Type B pancreatic cell (in vitro differentiated cells): ENCODE measurements around the gene NUP188. TPM values are rescaled to one million over a fixed set of nuclear protein-coding genes. Genes with fewer than 3 reads are reported as not detected.
"Not testable (repeated sequence)": the region's sequence is repeated elsewhere in the genome, so short reads cannot be mapped to it uniquely, and the experiment has no call there.

Experiments
- DNase-seq: peaks from one replicate; pipeline ENCODE4 v3.0.0; 2021; ENCODE audit warnings: mixed read lengths; ENCODE audit not compliant: unreplicated experiment; ENCODE audit errors: extremely low spot score
- H3K27ac Mint-ChIP-seq: 2 replicates; pipeline ENCODE4 v1.8.0; 2021; ENCODE audit warnings: mild to moderate bottlenecking, mixed read lengths
- H3K27me3 Mint-ChIP-seq: 2 replicates; pipeline ENCODE4 v1.8.0; 2021; ENCODE audit warnings: mixed read lengths
- H3K36me3 Mint-ChIP-seq: 2 replicates; pipeline ENCODE4 v1.8.0; 2021; ENCODE audit warnings: mixed read lengths
- H3K4me1 Mint-ChIP-seq: one replicate; pipeline ENCODE4 v1.8.0; 2021; ENCODE audit warnings: mixed read lengths; ENCODE audit not compliant: unreplicated experiment
- H3K4me3 Mint-ChIP-seq: 2 replicates; pipeline ENCODE4 v1.8.0; 2021; ENCODE audit warnings: mild to moderate bottlenecking, mixed read lengths
- H3K9me3 Mint-ChIP-seq: 2 replicates; pipeline ENCODE4 v1.8.0; 2021; ENCODE audit warnings: mixed read lengths
- CTCF ChIP-seq: fragments of 200-600 bp; sonication (generic); conservative IDR thresholded peaks from 2 replicates; pipeline ENCODE4 v1.5.0; 2021; ENCODE audit warnings: antibody characterized with exemption, mild to moderate bottlenecking
- total RNA-seq: library from RNA; stranded (reverse); gene quantifications from 2 replicates; pipeline ENCODE4 v1.2.1, GENCODE V29; 2021; ENCODE audit warnings: low replicate concordance

NUP188 gene
- total RNA-seq, 1 donor from 2014 or later = 63.7 TPM

GRCh38 chr9:128945798-128946501, 1.5 kb upstream of the NUP188 start:
- peak overlapping the region; percentile 93 for H3K4me3 Mint-ChIP-seq
- H3K9me3 Mint-ChIP-seq = no peaks in the 10 kb centered on the region
- peaks cover 13% of the 10 kb centered on the region for H3K36me3 Mint-ChIP-seq
- no peak for TF ChIP-seq CTCF
- no peak for DNase-seq
- peaks cover 19% of the 10 kb centered on the region for H3K4me1 Mint-ChIP-seq
- no peaks in the 10 kb centered on the region for H3K27me3 Mint-ChIP-seq
- peak overlapping the region; percentile 48 for H3K27ac Mint-ChIP-seq

DNA sequence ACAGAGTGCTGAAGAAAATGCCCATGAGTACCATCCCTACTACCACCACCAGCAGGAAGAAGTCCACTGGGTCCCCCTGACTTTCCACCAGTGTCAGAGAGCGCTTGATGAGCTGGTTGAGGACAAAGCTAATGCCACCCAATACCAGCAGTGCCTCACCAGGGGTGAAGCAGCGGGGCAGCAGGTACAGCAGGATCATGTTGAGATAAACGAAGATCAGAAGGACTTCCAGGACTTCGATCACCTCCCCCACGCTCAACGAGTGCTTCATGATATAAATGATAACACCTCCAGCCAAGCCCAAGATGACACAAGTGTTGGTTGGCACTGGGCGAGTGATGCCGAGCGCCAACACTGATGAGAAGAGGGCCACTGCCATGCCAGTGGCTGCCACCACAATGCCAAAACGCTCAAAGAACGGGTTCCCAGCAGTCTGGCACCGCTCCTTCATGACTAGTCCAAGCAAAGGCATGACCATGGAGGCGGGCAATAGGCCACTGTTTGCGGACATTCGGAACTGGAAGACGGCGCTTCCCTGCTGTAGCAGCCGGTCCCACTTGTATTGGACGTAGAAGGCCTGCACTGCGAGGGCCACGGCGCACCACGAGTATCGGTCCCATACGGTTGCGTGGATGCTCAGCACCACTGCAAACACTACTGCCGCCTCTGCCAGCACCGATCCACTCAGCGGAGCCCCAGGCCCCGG, 775 bp upstream of the NUP188 start:
- no peak for DNase-seq
- no peaks in the 10 kb centered on the region for H3K9me3 Mint-ChIP-seq
- no peak for TF ChIP-seq CTCF
- H3K4me3 Mint-ChIP-seq = peak overlapping the region; percentile 93
- peaks cover 17% of the 10 kb centered on the region for H3K36me3 Mint-ChIP-seq
- peak overlapping the region; percentile 89 for H3K27ac Mint-ChIP-seq
- no peaks in the 10 kb centered on the region for H3K27me3 Mint-ChIP-seq
- peaks cover 18% of the 10 kb centered on the region for H3K4me1 Mint-ChIP-seq

DNA sequence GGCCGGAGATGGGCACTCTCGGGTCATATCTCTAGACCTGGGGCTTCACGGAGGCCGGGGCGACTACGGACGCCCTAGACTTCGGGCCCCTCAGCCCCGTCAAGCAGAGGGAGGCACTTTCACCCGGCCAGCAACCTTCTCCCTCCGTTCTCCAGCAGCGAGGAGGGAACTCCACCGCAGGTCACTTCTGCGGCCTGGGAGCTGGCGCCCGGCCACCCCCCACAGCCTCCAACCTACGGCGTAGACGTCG, 297 bp upstream of the NUP188 start:
- no peak for TF ChIP-seq CTCF
- H3K4me3 Mint-ChIP-seq = peak overlapping the region; percentile 93
- no peaks in the 10 kb centered on the region for H3K9me3 Mint-ChIP-seq
- peaks cover 17% of the 10 kb centered on the region for H3K36me3 Mint-ChIP-seq
- peaks cover 18% of the 10 kb centered on the region for H3K4me1 Mint-ChIP-seq
- no peaks in the 10 kb centered on the region for H3K27me3 Mint-ChIP-seq
- DNase-seq = no peak
- peak overlapping the region; percentile 89 for H3K27ac Mint-ChIP-seq

DNA sequence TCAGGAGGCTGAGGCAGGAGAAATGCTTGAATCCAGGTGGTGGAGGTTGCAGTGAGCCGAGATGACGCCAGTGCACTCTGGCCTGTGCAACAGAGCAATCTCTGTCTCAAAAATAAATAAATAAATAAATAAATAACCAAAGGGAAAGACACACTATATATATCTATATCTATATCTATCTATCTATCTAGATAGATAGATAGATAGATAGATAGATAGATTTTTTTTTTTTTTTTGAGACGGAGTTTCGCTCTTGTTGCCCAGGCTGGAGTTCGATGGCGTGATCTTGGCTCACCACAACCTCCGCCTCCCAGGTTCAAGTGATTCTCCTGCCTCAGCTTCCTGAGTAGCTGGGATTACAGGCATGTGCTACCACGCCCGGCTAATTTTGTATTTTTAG, 13.9 kb downstream of the NUP188 start:
- H3K4me1 Mint-ChIP-seq, H3K27ac Mint-ChIP-seq, DNase-seq, H3K9me3 Mint-ChIP-seq, H3K27me3 Mint-ChIP-seq, H3K4me3 Mint-ChIP-seq: not testable (repeated sequence)
- peaks cover 15% of the 10 kb centered on the region for H3K36me3 Mint-ChIP-seq

GRCh38 chr9:128969491-128969890, 22.0 kb downstream of the NUP188 start:
- Mint-ChIP-seq H3K9me3 (no peaks in the 10 kb centered on the region), H3K36me3 (peaks cover 24% of the 10 kb centered on the region), H3K27ac (no peak overlapping the region), H3K27me3 (no peaks in the 10 kb centered on the region), H3K4me1 (no peaks in the 10 kb centered on the region), H3K4me3 (no peak overlapping the region)
- no peak for DNase-seq
- no peak for TF ChIP-seq CTCF

DNA sequence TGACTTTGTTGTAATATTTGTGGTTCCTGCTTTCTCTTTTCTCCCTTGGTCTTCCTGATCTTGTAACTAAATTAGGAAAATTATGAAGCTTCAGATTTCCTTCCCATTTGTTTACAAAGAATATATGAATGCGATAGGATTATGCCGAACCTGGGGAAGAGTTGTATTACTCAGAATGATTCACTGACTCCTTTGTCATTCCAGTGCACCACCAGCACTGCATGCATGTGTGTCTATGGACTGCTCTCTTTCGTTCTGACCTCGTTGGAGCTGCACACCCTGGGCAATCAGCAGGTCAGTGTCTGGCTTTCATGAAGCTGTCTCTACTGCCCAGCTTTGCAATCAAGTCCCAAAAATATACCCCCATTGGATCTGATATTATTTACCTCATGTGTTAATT, 25.5 kb downstream of the NUP188 start:
- TF ChIP-seq CTCF = no peak
- H3K36me3 Mint-ChIP-seq = peaks cover 24% of the 10 kb centered on the region
- no peaks in the 10 kb centered on the region for H3K27me3 Mint-ChIP-seq
- H3K4me1 Mint-ChIP-seq = no peaks in the 10 kb centered on the region
- DNase-seq = no peak
- no peak overlapping the region for H3K27ac Mint-ChIP-seq
- H3K9me3 Mint-ChIP-seq = no peaks in the 10 kb centered on the region
- no peak overlapping the region for H3K4me3 Mint-ChIP-seq
